ENCODE results near the gene TET1.
"Not testable (repeated sequence)": the region's sequence is repeated elsewhere in the genome, so short reads cannot be mapped to it uniquely, and the experiment has no call there.

TET1 gene

GRCh38 chr10:68562661-68563570 is 2.8 kb downstream of the TET1 start:
- no peak for DNase-seq (ENCODE audit: low read depth in 2 of 2)

- DNase-seq (ENCODE audit: low read depth in 2 of 2) = no peak
These were observed 4.6 kb downstream of the TET1 start for GRCh38 chr10:68564712-68565111.

GRCh38 chr10:68565658-68566057 is 5.5 kb downstream of the TET1 start:
- no peak for DNase-seq (ENCODE audit: low read depth in 2 of 2)

DNA sequence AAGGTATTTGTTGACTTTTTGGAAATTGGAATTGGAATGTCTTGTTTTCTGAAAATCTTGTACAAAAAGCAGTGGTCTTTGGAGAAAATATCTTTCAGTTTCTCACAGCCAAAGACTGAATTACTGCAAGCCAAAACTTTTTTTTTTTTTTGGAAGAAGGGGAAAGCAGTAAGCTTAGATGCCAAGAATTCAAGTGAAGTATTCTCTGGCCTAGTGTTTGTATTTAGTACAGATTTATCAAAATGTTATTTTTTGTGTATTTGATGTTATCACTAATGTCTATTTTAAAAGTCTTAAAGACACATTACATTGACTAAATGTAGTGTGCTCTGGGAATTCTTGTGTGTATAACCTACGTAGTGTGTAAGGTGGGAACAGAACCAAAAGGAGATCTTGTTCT is 6.2 kb downstream of the TET1 start:
- DNase-seq (ENCODE audit: low read depth in 2 of 2) = no peak

DNA sequence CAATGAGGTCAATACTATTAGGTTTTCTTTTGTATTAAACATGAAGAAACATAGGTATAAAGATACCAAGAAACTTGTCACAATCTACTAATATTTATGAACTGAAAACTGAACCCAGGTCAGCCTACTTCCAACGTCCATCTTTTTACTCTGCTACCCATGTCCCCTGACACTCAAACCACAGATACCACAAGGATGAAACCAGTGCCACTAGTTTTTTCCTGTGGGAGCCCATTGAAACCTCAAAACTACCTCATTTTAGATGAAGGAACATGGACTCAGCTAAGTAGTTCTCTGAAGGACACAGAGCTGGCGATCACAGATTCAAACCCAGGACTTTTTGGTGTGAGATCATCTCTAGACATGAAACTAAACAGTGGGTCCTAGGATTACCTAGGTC is 6.8 kb downstream of the TET1 start:
- no peak for DNase-seq (ENCODE audit: low read depth in 2 of 2)

GRCh38 chr10:68572151-68572550 is 12.0 kb downstream of the TET1 start:
- DNase-seq (ENCODE audit: low read depth in 2 of 2) = no peak

DNA sequence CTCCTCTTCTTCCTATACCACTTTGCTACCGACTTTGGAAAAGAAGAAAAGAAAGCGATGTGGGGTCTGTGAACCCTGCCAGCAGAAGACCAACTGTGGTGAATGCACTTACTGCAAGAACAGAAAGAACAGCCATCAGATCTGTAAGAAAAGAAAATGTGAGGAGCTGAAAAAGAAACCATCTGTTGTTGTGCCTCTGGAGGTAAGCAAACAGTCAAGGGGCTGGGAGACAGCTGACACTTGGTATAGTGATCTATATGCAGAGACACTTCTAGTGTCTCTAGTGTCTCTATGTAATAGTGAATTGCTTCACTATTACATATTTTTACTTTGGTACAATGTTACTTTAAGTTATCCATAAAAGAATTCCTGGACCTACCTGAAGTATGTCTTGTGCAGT is 13.9 kb downstream of the TET1 start:
- DNase-seq (ENCODE audit: low read depth in 2 of 2) = no peak

DNA sequence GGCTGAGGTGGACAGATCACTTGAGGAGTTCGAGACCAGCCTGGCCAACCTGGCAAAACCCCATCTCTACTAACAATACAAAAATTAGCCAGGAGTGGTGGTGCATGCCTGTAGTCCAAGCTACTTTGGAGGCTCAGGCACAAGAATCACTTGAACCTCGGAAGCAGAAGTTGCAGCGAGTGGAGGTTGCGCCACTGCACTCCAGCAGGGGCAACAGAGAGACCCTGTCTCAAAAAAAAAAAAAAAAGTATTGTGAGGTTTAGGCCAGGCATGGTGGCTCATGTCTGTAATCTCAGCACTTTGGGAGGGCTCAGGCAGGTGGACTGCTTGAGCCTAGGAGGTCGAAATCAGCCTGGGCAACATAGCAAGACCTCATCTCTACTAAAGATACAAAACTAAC is 16.0 kb downstream of the TET1 start:
- DNase-seq (ENCODE audit: low read depth in 2 of 2) = no peak

- no peak for DNase-seq (ENCODE audit: low read depth in 2 of 2)
These were observed 18.8 kb downstream of the TET1 start for GRCh38 chr10:68578974-68579373.

- not testable (repeated sequence) for DNase-seq (ENCODE audit: low read depth in 2 of 2)
These were observed 24.1 kb downstream of the TET1 start for GRCh38 chr10:68584187-68584586.

DNA sequence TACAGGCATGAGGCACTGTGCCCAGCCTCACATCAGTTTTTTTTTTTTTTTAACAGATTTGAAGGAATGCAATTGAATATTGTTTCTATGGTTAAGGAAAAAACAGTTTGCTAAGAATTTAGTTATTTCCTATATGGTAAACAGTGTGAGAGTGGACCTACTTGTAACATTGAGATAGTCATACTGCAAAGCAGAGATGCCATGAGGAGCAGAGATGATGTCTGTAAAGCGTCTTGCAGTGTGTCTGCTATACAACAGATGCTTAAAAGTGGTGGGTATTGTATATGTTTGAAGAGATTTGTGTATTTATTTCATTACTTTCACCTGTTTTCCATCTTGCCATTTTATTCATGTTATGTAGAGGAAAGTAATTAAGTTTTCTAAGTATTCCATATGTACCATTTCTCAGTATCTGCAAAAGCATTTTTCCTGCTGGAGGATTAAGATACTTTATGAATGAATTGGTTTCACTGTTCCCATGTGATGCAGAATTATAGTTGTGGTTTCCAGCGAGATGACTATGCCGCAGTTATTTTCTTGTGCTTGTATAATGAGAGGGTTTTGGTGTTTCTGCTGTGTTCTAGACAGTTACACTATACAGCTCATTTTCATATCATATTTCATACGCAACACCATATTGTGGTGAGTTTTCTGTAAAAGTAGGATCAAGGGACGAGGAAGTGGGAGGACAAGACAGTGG is 26.6 kb downstream of the TET1 start:
- DNase-seq (ENCODE audit: low read depth in 2 of 2) = no peak

- no peak for DNase-seq (ENCODE audit: low read depth in 2 of 2)
These were observed 34.3 kb downstream of the TET1 start for GRCh38 chr10:68594405-68594804.

DNA sequence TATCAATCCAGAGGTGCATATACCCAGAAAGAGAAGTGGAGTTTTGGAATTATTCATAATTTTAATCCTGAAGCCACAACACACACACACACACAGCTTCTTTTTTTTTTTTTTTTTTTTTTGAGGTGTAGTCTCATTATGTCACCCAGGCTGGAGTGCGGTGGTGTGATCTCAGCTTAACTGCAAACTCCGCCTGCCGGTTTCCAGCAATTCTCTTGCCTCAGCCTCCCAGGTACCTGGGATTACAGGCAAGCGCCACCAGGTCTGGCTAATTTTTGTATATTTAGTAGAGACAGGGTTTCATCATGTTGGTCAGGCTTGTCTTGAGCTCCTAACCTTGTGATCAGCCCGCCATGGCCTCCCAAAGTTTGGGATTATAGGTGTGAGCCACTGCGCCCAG is 35.4 kb downstream of the TET1 start:
- no peak for DNase-seq (ENCODE audit: low read depth in 2 of 2)

GRCh38 chr10:68597407-68597806 is 37.3 kb downstream of the TET1 start:
- no peak for DNase-seq (ENCODE audit: low read depth in 2 of 2)

DNA sequence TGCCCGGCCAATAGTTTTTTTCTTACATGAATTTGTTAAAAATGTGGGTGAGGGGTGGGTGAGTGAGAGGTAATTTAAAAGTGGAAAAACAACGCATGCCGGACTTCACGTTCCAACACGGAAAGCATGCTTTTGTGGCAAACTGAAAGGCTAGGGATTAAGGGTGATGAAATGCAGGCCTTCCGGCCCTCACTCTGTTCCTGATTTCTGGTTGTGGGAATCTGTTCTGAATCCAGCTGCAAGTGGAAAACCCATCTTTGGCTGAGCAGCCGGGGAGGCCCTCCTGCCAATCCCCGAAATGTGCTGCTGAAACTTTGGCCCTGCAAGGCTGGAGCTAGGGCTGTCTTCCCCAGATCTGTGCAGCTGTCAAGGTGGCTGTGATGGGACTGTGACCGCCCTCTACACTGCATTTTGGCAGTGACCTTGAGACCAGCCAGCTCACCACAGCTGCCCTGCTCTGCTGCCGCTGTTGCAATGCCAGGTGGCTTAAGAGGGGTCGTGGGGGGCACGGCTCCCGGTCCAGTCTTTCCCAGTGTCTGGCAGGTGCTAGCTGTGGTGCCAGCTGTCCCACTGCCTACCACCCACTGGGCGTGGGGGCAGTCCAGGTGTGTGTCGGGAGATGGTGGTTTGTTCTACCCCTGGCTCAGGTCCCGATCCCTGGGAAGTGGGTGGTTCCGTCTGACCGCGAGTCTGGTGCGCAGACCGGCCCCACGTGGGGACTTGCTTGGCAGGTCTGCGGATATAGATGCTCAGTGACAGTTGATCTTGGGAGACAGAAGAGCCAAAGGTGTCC is 39.0 kb downstream of the TET1 start:
- DNase-seq (ENCODE audit: low read depth in 2 of 2) = no peak

DNA sequence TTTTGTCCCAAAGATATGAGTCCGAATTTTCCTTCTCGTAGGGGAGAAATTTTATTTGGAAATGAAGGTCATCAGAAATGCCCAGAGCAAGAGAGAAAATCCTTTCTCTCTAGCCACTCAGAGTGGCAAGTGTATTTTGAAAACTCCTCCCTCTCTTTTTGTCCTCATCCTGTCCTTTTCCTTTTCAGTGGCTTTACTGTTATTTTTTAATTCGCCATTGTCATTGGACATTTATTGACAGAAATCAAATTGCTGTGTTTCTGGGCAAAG is 39.6 kb downstream of the TET1 start:
- DNase-seq (ENCODE audit: low read depth in 2 of 2) = no peak

DNA sequence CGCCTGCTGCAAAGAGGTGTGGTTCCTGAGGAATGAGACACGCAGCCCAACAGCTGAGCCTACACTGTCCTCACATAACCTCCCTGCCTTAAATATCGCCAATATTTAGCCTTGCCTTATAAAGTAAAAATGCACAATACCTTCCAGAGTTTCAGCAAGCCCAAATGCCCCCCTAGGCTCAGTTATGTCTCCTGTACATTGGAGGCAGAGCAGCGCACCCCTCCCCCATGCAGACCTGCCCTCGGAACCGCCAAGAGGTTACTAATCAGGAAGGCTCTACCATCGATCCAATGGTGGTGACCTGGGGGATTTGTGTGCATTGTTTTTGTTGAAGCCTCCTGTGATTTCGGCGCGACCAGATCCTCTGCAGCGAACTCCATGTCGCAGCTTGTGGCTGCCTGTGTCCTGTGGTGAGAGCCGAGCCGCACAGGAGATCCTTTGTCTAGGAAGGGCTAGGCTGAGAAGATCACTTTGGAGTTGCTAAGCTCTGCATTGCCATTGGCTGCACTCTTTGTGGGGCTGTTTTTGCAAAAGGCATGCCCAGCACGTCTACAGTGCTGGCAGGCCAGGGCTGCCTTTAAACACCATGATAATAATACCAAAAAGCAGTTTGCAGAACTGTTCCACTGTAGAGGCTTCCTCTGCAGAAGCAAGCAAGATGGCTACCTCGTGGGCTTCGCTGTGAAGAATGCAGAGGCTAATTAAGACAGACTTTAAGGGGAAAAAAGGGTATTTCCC is 40.1 kb downstream of the TET1 start:
- peak; percentile 19 to 28 for DNase-seq (ENCODE audit: low read depth in 2 of 2)

DNA sequence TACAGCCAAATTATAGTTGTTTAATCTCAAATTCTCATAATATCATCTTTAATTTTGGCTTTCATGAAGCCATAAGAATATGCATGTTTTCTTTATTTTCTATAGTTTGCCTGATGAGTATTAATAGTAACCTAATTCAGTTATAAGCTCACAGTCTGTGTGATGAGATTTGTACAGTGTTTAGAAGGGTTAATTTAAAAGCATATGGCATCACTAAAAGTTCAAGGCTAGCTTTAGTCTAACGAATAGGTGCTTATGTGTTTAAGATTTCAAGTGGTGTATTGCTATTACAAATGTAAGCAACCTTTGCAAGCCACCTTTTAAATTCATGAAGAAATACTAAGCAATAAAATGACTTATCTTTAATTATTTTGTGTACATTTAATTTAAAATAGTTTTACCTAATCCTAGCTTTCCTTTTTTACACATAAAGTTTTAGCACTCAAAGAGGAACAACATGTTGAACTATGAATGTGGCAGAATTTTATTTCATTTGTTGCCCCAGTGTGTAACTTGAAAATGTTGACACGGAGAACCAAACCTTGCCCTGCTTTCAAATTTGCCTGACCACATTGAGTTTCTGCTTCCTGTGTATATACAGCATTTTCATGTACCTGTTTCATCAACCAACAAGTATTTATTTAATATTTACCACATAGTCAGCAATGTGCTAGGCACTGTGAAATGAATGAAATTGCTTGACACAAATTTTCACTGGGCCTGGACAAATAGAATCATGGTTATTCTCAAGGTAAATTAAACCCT is 41.5 kb downstream of the TET1 start:
- no peak for DNase-seq (ENCODE audit: low read depth in 2 of 2)

GRCh38 chr10:68602434-68602833 is 42.3 kb downstream of the TET1 start:
- DNase-seq (ENCODE audit: low read depth in 2 of 2) = no peak

DNA sequence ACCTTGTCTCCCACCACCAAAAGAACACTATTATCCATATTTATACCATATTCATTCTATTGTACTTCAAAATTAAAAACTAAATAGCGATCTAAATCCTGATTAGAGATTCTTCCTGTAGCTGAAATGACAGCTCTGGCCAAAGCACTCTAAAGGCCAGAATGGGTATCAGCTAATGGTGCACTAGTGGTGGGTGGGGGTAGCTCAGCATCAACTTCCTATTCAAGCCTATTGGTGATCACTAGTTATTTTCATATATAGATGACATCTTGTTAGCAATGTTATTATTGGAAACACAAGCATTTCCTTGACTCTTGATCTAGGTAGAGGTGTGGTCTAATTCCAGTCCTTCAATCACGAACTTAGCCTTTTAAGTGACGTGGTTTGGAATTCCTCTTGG is 43.6 kb downstream of the TET1 start:
- no peak for DNase-seq (ENCODE audit: low read depth in 2 of 2)

GRCh38 chr10:68604441-68604840 is 44.3 kb downstream of the TET1 start:
- DNase-seq (ENCODE audit: low read depth in 2 of 2) = no peak

Measured in activated CD4-positive, alpha-beta T cell treated with anti-CD3 and anti-CD28 coated beads for 24 hours (primary cell).